HepG2 (cell line): ENCODE measurements around the gene NSD1. TPM values are rescaled to one million over a fixed set of nuclear protein-coding genes. Genes with fewer than 3 reads are reported as not detected.

ENCODE experiments used
- ATAD3A ChIP-seq: sonication (generic); formaldehyde crosslinking; IDR thresholded peaks from 2 replicates; pipeline ENCODE4 v1.4.0; 2020; ENCODE audit warnings: missing genetic modification reagents
- ATF7-NPFF ChIP-seq: sonication (generic); formaldehyde crosslinking; IDR thresholded peaks from 2 replicates; pipeline ENCODE4 v1.8.1; 2023; ENCODE audit warnings: mild to moderate bottlenecking, low read depth, missing genetic modification reagents, moderate library complexity
- HNRNPLL ChIP-seq: fragments of 200-400 bp; formaldehyde crosslinking; IDR thresholded peaks from 2 replicates; pipeline ENCODE4 v1.6.1; 2017; ENCODE audit warnings: mild to moderate bottlenecking, low read depth, low read length; ENCODE audit not compliant: poor library complexity, severe bottlenecking
- MTF2 ChIP-seq: sonication (generic); formaldehyde crosslinking; IDR thresholded peaks from 2 replicates; pipeline ENCODE4 v1.5.0; 2020; ENCODE audit warnings: missing genetic modification reagents, borderline replicate concordance
- NFIC ChIP-seq: IDR thresholded peaks from 2 replicates; pipeline ENCODE4 v1.6.1; 2012; ENCODE audit warnings: mild to moderate bottlenecking, low read length, inconsistent platforms
- PHF5A ChIP-seq: IDR thresholded peaks from one replicate; pipeline ENCODE4 v1.6.1; 2018; ENCODE audit warnings: low read depth, missing genetic modification reagents; ENCODE audit not compliant: unreplicated experiment
- PPARG ChIP-seq: conservative IDR thresholded peaks from 2 replicates; pipeline ENCODE4 v1.6.1; 2016; ENCODE audit warnings: missing biosample characterization, missing genetic modification reagents
- RELA ChIP-seq: sonication (generic); formaldehyde crosslinking; IDR thresholded peaks from 2 replicates; pipeline ENCODE4 v1.4.0; 2020; ENCODE audit warnings: missing genetic modification reagents
- TCF12 ChIP-seq, 2 experiments: fragments of 450-650 bp in 1 of 2; sonication (generic) in 1 of 2; formaldehyde crosslinking in 1 of 2; IDR thresholded peaks; 2 replicates each; pipeline versions ENCODE4 v1.6.1 to v1.8.0; 2017 to 2022; ENCODE audit warnings: antibody characterized with exemption in 1 of 2, mild to moderate bottlenecking in 1 of 2, missing genetic modification reagents in 1 of 2, moderate library complexity in 1 of 2
- ZFP1 ChIP-seq: IDR thresholded peaks from 2 replicates; pipeline ENCODE4 v1.6.1; 2016
- ZFP36L1 ChIP-seq: sonication (generic); formaldehyde crosslinking; IDR thresholded peaks from 2 replicates; pipeline ENCODE4 v1.8.0; 2022; ENCODE audit warnings: mild to moderate bottlenecking, missing genetic modification reagents, moderate library complexity
- ZFP90 ChIP-seq: sonication (generic); formaldehyde crosslinking; IDR thresholded peaks from 2 replicates; pipeline ENCODE4 v1.8.0; 2022; ENCODE audit warnings: missing genetic modification reagents, mild to moderate bottlenecking, inconsistent platforms, borderline replicate concordance
- ZNF234 ChIP-seq: sonication (generic); formaldehyde crosslinking; conservative IDR thresholded peaks from 2 replicates; pipeline ENCODE4 v1.5.1; 2020; ENCODE audit warnings: mild to moderate bottlenecking, missing genetic modification reagents
- ZNF550 ChIP-seq: sonication (generic); formaldehyde crosslinking; IDR thresholded peaks from 2 replicates; pipeline ENCODE4 v1.4.0; 2020; ENCODE audit warnings: mild to moderate bottlenecking, missing genetic modification reagents, borderline replicate concordance
- ZSCAN21 ChIP-seq: sonication (generic); formaldehyde crosslinking; IDR thresholded peaks from 2 replicates; pipeline ENCODE4 v1.8.0; 2022; ENCODE audit warnings: mild to moderate bottlenecking, missing genetic modification reagents, moderate library complexity, borderline replicate concordance
- polyA plus RNA-seq, 8 experiments: library from polyadenylated mRNA; depleted of rRNA in 3 of 8; stranded (reverse) in 7 of 8; unstranded in 1 of 8; fragments of >200 nt; fragmentation: Illumina TruSeq in 4 of 8; extraction: Trizol in 4 of 8; gene quantifications; 2 replicates each; pipeline versions ENCODE4 v1.2.1 to v1.2.3, GENCODE V29; 2011 to 2016; ENCODE audit warnings: low read depth in 4 of 8, missing spikeins in 1 of 8, mixed read lengths in 1 of 8; ENCODE audit not compliant: insufficient read depth in 1 of 8
- total RNA-seq, 5 experiments: library from RNA; depleted of rRNA; stranded (reverse); fragments of >200 nt; fragmentation: Illumina TruSeq; extraction: Trizol; gene quantifications; 2 replicates each; pipeline ENCODE4 v1.2.3, GENCODE V29; 2016; ENCODE audit warnings: low read depth in 1 of 5
- TF ChIP-seq, protein P1 (sequence below): sonication (generic); formaldehyde crosslinking; IDR thresholded peaks from 2 replicates; pipeline ENCODE4 v1.8.0; 2022; ENCODE audit warnings: missing genetic modification reagents, mild to moderate bottlenecking, moderate library complexity, borderline replicate concordance
- TF ChIP-seq, protein P2 (sequence below): sonication (generic); formaldehyde crosslinking; IDR thresholded peaks from 2 replicates; pipeline ENCODE4 v1.5.0; 2020; ENCODE audit warnings: mild to moderate bottlenecking, missing genetic modification reagents
- TF ChIP-seq, protein P3 (sequence below): sonication (generic); formaldehyde crosslinking; IDR thresholded peaks from 2 replicates; pipeline ENCODE4 v1.4.0; 2020; ENCODE audit warnings: missing genetic modification reagents
- TF ChIP-seq, protein P4 (sequence below): sonication (generic); formaldehyde crosslinking; IDR thresholded peaks from 2 replicates; pipeline ENCODE4 v1.4.0; 2020; ENCODE audit warnings: missing genetic modification reagents
- TF ChIP-seq, protein P5 (sequence below): IDR thresholded peaks from 2 replicates; pipeline ENCODE4 v1.6.1; 2018; ENCODE audit warnings: missing genetic modification reagents

Gene NSD1
- total and polyA plus RNA-seq, 2 of the 13 experiments (the other 11 are each of a cell fraction or from before 2014, with no cell fraction given), result 0.01 to 0.09 TPM

DNA sequence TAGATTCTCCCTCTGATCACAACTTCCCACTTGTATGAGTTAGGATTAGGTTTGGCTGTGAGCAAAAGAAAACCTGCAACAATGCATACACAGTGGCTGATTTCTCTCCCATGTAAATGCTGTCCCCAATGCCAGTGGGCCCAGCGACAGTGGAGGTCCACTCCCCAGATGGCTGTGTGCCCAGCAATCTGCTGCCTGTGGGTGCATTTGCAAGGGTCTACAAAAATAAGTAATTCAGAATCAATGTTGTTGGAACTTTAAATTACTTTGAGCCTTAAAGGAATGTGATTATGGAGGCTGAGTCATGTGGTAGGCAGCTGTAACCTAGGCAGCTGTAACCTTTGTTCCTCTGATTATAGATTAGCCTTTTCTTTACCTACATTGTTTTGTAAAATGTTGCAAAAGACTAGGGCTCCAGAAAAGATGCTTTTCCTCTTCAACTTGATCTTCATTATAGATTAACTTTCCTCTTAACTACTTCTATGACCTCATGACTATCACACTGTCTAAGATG is 192.4 kb downstream of the NSD1 start (continued):
- TF ChIP-seq, protein P1, sequence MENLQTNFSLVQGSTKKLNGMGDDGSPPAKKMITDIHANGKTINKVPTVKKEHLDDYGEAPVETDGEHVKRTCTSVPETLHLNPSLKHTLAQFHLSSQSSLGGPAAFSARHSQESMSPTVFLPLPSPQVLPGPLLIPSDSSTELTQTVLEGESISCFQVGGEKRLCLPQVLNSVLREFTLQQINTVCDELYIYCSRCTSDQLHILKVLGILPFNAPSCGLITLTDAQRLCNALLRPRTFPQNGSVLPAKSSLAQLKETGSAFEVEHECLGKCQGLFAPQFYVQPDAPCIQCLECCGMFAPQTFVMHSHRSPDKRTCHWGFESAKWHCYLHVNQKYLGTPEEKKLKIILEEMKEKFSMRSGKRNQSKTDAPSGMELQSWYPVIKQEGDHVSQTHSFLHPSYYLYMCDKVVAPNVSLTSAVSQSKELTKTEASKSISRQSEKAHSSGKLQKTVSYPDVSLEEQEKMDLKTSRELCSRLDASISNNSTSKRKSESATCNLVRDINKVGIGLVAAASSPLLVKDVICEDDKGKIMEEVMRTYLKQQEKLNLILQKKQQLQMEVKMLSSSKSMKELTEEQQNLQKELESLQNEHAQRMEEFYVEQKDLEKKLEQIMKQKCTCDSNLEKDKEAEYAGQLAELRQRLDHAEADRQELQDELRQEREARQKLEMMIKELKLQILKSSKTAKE (CRISPR knock-in tag), result no peak
- TF ChIP-seq NFIC (no peak), ZFP90 (no peak), TCF12 (IDR thresholded peaks at IDR 0.05) (no peak), TCF12 (CRISPR knock-in tag; IDR thresholded peaks at IDR 0.05) (no peak), ATF7-NPFF (CRISPR knock-in tag) (no peak), ZNF234 (CRISPR knock-in tag) (no peak), ATAD3A (CRISPR knock-in tag) (no peak), RELA (CRISPR knock-in tag) (no peak), ZFP36L1 (no peak), HNRNPLL (no peak), ZSCAN21 (CRISPR knock-in tag) (no peak), ZFP1 (CRISPR knock-in tag) (no peak), PHF5A (no peak), PPARG (peak; percentile 34; the same call in 1 of the 2 replicates), ZNF550 (CRISPR knock-in tag) (no peak), MTF2 (no peak)
- TF ChIP-seq, protein P2, sequence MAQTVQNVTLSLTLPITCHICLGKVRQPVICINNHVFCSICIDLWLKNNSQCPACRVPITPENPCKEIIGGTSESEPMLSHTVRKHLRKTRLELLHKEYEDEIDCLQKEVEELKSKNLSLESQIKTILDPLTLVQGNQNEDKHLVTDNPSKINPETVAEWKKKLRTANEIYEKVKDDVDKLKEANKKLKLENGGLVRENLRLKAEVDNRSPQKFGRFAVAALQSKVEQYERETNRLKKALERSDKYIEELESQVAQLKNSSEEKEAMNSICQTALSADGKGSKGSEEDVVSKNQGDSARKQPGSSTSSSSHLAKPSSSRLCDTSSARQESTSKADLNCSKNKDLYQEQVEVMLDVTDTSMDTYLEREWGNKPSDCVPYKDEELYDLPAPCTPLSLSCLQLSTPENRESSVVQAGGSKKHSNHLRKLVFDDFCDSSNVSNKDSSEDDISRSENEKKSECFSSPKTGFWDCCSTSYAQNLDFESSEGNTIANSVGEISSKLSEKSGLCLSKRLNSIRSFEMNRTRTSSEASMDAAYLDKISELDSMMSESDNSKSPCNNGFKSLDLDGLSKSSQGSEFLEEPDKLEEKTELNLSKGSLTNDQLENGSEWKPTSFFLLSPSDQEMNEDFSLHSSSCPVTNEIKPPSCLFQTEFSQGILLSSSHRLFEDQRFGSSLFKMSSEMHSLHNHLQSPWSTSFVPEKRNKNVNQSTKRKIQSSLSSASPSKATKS (CRISPR knock-in tag), result no peak
- TF ChIP-seq, protein P3, sequence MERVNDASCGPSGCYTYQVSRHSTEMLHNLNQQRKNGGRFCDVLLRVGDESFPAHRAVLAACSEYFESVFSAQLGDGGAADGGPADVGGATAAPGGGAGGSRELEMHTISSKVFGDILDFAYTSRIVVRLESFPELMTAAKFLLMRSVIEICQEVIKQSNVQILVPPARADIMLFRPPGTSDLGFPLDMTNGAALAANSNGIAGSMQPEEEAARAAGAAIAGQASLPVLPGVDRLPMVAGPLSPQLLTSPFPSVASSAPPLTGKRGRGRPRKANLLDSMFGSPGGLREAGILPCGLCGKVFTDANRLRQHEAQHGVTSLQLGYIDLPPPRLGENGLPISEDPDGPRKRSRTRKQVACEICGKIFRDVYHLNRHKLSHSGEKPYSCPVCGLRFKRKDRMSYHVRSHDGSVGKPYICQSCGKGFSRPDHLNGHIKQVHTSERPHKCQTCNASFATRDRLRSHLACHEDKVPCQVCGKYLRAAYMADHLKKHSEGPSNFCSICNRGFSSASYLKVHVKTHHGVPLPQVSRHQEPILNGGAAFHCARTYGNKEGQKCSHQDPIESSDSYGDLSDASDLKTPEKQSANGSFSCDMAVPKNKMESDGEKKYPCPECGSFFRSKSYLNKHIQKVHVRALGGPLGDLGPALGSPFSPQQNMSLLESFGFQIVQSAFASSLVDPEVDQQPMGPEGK, result 0 out of 2 replicates have a peak, but pooled peaks have one; percentile 3
- TF ChIP-seq, protein P4, sequence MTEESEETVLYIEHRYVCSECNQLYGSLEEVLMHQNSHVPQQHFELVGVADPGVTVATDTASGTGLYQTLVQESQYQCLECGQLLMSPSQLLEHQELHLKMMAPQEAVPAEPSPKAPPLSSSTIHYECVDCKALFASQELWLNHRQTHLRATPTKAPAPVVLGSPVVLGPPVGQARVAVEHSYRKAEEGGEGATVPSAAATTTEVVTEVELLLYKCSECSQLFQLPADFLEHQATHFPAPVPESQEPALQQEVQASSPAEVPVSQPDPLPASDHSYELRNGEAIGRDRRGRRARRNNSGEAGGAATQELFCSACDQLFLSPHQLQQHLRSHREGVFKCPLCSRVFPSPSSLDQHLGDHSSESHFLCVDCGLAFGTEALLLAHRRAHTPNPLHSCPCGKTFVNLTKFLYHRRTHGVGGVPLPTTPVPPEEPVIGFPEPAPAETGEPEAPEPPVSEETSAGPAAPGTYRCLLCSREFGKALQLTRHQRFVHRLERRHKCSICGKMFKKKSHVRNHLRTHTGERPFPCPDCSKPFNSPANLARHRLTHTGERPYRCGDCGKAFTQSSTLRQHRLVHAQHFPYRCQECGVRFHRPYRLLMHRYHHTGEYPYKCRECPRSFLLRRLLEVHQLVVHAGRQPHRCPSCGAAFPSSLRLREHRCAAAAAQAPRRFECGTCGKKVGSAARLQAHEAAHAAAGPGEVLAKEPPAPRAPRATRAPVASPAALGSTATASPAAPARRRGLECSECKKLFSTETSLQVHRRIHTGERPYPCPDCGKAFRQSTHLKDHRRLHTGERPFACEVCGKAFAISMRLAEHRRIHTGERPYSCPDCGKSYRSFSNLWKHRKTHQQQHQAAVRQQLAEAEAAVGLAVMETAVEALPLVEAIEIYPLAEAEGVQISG (CRISPR knock-in tag), result no peak
- TF ChIP-seq, protein P5, sequence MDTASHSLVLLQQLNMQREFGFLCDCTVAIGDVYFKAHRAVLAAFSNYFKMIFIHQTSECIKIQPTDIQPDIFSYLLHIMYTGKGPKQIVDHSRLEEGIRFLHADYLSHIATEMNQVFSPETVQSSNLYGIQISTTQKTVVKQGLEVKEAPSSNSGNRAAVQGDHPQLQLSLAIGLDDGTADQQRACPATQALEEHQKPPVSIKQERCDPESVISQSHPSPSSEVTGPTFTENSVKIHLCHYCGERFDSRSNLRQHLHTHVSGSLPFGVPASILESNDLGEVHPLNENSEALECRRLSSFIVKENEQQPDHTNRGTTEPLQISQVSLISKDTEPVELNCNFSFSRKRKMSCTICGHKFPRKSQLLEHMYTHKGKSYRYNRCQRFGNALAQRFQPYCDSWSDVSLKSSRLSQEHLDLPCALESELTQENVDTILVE (CRISPR knock-in tag), result 0 out of 2 replicates have a peak, but pooled peaks have one; percentile 11
